OCI-LY7 (cell line): Measurements from ENCODE around the gene CEP170. TPM values are rescaled to one million over a fixed set of nuclear protein-coding genes. Genes with fewer than 3 reads are reported as not detected.

Source experiments
- BruUV-seq: library from RNA; stranded (reverse); fragments of 400-500 nt; replicated peaks from 2 replicates; lab custom pipeline; 2021; lab: Mats Ljungman, UMichigan
- CTCF ChIA-PET: fragments of 300-600 bp; sonication (Branson Sonifier 250); formaldehyde crosslinking; loops from one replicate; lab custom pipeline; 2022; ENCODE audit warnings: antibody characterized with exemption; ENCODE audit not compliant: unreplicated experiment; lab: Charles Lee
- POLR2A ChIA-PET: fragments of 300-600 bp; sonication (Branson Sonifier 250); formaldehyde crosslinking; loops from one replicate; lab custom pipeline; 2022; ENCODE audit warnings: antibody characterized with exemption; lab: Charles Lee
- DNase-seq: peaks from one replicate; pipeline ENCODE4 v3.0.0-alpha.2; 2015; ENCODE audit warnings: low spot score
- H2AFZ ChIP-seq: fragments of 200-600 bp; sonication (generic), shearing (Covaris generic); 2 replicates; pipeline ENCODE4 v1.6.1; 2014; ENCODE audit warnings: mild to moderate bottlenecking, antibody characterized with exemption, low read length, moderate library complexity
- H3K27ac ChIP-seq: fragments of 200-600 bp; sonication (generic); 2 replicates; pipeline ENCODE4 v1.5.1; 2014; ENCODE audit warnings: mixed run types, low read depth, mild to moderate bottlenecking, moderate library complexity, low read length, inconsistent platforms; ENCODE audit not compliant: poor library complexity, severe bottlenecking
- H3K36me3 ChIP-seq: fragments of 200-600 bp; sonication (generic); 2 replicates; pipeline ENCODE4 v1.6.1; 2014; ENCODE audit warnings: mild to moderate bottlenecking, antibody characterized with exemption, low read length, moderate library complexity, mixed read lengths; ENCODE audit not compliant: insufficient read depth
- H3K4me1 ChIP-seq: fragments of 200-600 bp; sonication (generic); 2 replicates; pipeline ENCODE4 v1.5.1; 2014; ENCODE audit warnings: mild to moderate bottlenecking, low read length; ENCODE audit not compliant: insufficient read depth, poor library complexity, severe bottlenecking
- H3K4me2 ChIP-seq: fragments of 200-600 bp; sonication (generic); 2 replicates; pipeline ENCODE4 v1.6.1; 2014; ENCODE audit warnings: mild to moderate bottlenecking, low read length
- H3K4me3 ChIP-seq: fragments of 200-600 bp; sonication (generic); 2 replicates; pipeline ENCODE4 v1.5.1; 2014; ENCODE audit warnings: mild to moderate bottlenecking, low read depth, low read length; ENCODE audit not compliant: poor library complexity, severe bottlenecking
- H3K79me2 ChIP-seq: fragments of 200-600 bp; sonication (generic); 2 replicates; pipeline ENCODE4 v1.6.1; 2016; ENCODE audit warnings: low read depth, mild to moderate bottlenecking, low read length, moderate library complexity, mixed read lengths; ENCODE audit not compliant: insufficient read depth
- H3K9me2 ChIP-seq: fragments of 200-600 bp; sonication (generic); 2 replicates; pipeline ENCODE4 v1.6.1; 2016; ENCODE audit warnings: mild to moderate bottlenecking, low read length, mixed read lengths; ENCODE audit not compliant: insufficient read depth
- H3K9me3 ChIP-seq: fragments of 200-600 bp; sonication (generic); 2 replicates; pipeline ENCODE4 v1.6.1; 2014; ENCODE audit warnings: mild to moderate bottlenecking, mixed run types, low read length, mixed read lengths
- H4K20me1 ChIP-seq: fragments of 200-600 bp; sonication (generic); 2 replicates; pipeline ENCODE4 v1.6.1; 2014; ENCODE audit warnings: mild to moderate bottlenecking, antibody characterized with exemption, low read length, moderate library complexity, mixed read lengths; ENCODE audit not compliant: insufficient read depth
- CTCF ChIP-seq: fragments of 200-600 bp; sonication (generic); conservative IDR thresholded peaks from 2 replicates; pipeline ENCODE4 v1.5.1; 2014; ENCODE audit warnings: mild to moderate bottlenecking, antibody characterized with exemption, low read length, moderate library complexity, mixed read lengths
- EZH2phosphoT487 ChIP-seq: fragments of 200-600 bp; sonication (generic); IDR thresholded peaks from 2 replicates; pipeline ENCODE4 v1.6.1; 2018; ENCODE audit warnings: low read depth, borderline replicate concordance, mild to moderate bottlenecking, mixed run types, antibody characterized with exemption, low read length, moderate library complexity, mixed read lengths
- intact Hi-C: fragments of 100-400 bp; cut with micrococcal nuclease; formaldehyde crosslinking; loops from one replicate; pipeline ENCODE4 v1.10.0; 2022; ENCODE audit not compliant: unreplicated experiment
- total RNA-seq, 2 experiments: library from RNA; depleted of rRNA in 1 of 2; stranded (reverse); fragments of >200 nt in 1 of 2; shearing (Covaris generic) in 1 of 2; gene quantifications; 2 replicates each; pipeline ENCODE4 v1.2.3, GENCODE V29; 2014 to 2022

CEP170 gene
- total RNA-seq, 2 experiments from 2014 or later = 57.6 to 85.4 TPM

- no TSS peak for BruUV-seq
- Histone ChIP-seq H3K79me2 (no peaks in the 10 kb centered on the region), H4K20me1 (no peaks in the 10 kb centered on the region), H3K4me2 (0 out of 2 replicates have a peak overlapping the region, but pooled peaks have one; percentile 0), H3K9me3 (no peaks in the 10 kb centered on the region), H3K4me1 (peaks cover 16% of the 10 kb centered on the region), H3K9me2 (no peaks in the 10 kb centered on the region), H2AFZ (no peak overlapping the region), H3K4me3 (no peak overlapping the region), H3K36me3 (peaks cover 26% of the 10 kb centered on the region), H3K27ac (no peak overlapping the region)
- ChIA-PET CTCF (no interaction called here), POLR2A (interaction anchor here (1.5 kb wide), 1 partner anchor 9 kb away, joined by 4 read pairs; no protein-coding TSS in a partner anchor)
- peak; percentile 29 for DNase-seq
- TF ChIP-seq CTCF (no peak), EZH2phosphoT487 (no peak)
- intact Hi-C loops = no loop called here
Measured at GRCh38 chr1:243287652-243288051, 32.6 kb upstream of the CEP170 start.

GRCh38 chr1:243287123-243287460 lies 32.0 kb upstream of the CEP170 start:
- H3K79me2 ChIP-seq = no peaks in the 10 kb centered on the region
- intact Hi-C loops = no loop called here
- DNase-seq = no peak
- no peak overlapping the region for H3K4me2 ChIP-seq
- peaks cover 26% of the 10 kb centered on the region for H3K36me3 ChIP-seq
- TF ChIP-seq CTCF = no peak
- TF ChIP-seq EZH2phosphoT487 = no peak
- CTCF ChIA-PET = no interaction called here
- H2AFZ ChIP-seq = no peak overlapping the region
- POLR2A ChIA-PET = interaction anchor here (0.6 to 1.5 kb wide), 2 partner anchors 9 to 653 kb away, joined by 3 to 4 read pairs; no protein-coding TSS in a partner anchor
- no peak overlapping the region for H3K27ac ChIP-seq
- H3K4me3 ChIP-seq = no peak overlapping the region
- no peaks in the 10 kb centered on the region for H4K20me1 ChIP-seq
- no peaks in the 10 kb centered on the region for H3K9me2 ChIP-seq
- peaks cover 16% of the 10 kb centered on the region for H3K4me1 ChIP-seq
- BruUV-seq = no TSS peak
- no peaks in the 10 kb centered on the region for H3K9me3 ChIP-seq

- no peak overlapping the region for H3K4me3 ChIP-seq
- H2AFZ ChIP-seq = no peak overlapping the region
- no peaks in the 10 kb centered on the region for H4K20me1 ChIP-seq
- POLR2A ChIA-PET = interaction anchor here (0.6 to 1.5 kb wide), 2 partner anchors 10 to 652 kb away, joined by 3 to 4 read pairs; no protein-coding TSS in a partner anchor
- no peak for DNase-seq
- H3K27ac ChIP-seq = no peak overlapping the region
- no peaks in the 10 kb centered on the region for H3K9me2 ChIP-seq
- H3K79me2 ChIP-seq = no peaks in the 10 kb centered on the region
- BruUV-seq = no TSS peak
- H3K4me1 ChIP-seq = peaks cover 16% of the 10 kb centered on the region
- no peak overlapping the region for H3K4me2 ChIP-seq
- CTCF ChIA-PET = no interaction called here
- peaks cover 26% of the 10 kb centered on the region for H3K36me3 ChIP-seq
- H3K9me3 ChIP-seq = no peaks in the 10 kb centered on the region
- intact Hi-C loops = no loop called here
- TF ChIP-seq EZH2phosphoT487 = no peak
- no peak for TF ChIP-seq CTCF
Measured at GRCh38 chr1:243286409-243287122, 31.5 kb upstream of the CEP170 start.
